UCSD-AML1 (cell line): ENCODE measurements around the gene PSMC5.
"Not testable (repeated sequence)": the region's sequence is repeated elsewhere in the genome, so short reads cannot be mapped to it uniquely, and the experiment has no call there.

ENCODE experiments used
- DNase-seq: peaks from one replicate; lab custom pipeline; 2025; ENCODE audit not compliant: unreplicated experiment; lab: John Stamatoyannopoulos, UW

The PSMC5 gene

GRCh38 chr17:63827002-63827800 is at the start of gene PSMC5, which contains the start of gene FTSJ3:
Gene PSMC5 (plus strand): TSS chr17:63827431. CDS start chr17:63827491, 60 bp downstream.
Gene FTSJ3 (minus strand): TSS chr17:63827663. CDS start chr17:63826902, 761 bp downstream.
- peak; percentile 93 for DNase-seq

GRCh38 chr17:63780507-63780906 is 46.7 kb upstream of the PSMC5 start:
- DNase-seq, result no peak

- no peak for DNase-seq
These were observed 46.3 kb upstream of the PSMC5 start for GRCh38 chr17:63780928-63781327.

- no peak for DNase-seq
These were observed 43.7 kb upstream of the PSMC5 start for GRCh38 chr17:63783522-63783921.

GRCh38 chr17:63785556-63785955 is 41.7 kb upstream of the PSMC5 start:
- DNase-seq, result no peak

GRCh38 chr17:63786117-63786516 is 41.1 kb upstream of the PSMC5 start:
- DNase-seq, result no peak

- no peak for DNase-seq
These were observed 40.1 kb upstream of the PSMC5 start for GRCh38 chr17:63786971-63787711.

GRCh38 chr17:63790057-63790456 is 37.2 kb upstream of the PSMC5 start:
- DNase-seq, result no peak

- DNase-seq, result no peak
These were observed 35.0 kb upstream of the PSMC5 start for GRCh38 chr17:63792055-63792729.

GRCh38 chr17:63796375-63796774 is 30.9 kb upstream of the PSMC5 start:
- DNase-seq, result not testable (repeated sequence)

GRCh38 chr17:63798572-63799106 is 28.6 kb upstream of the PSMC5 start:
- no peak for DNase-seq

GRCh38 chr17:63800783-63801182 is 26.4 kb upstream of the PSMC5 start:
- DNase-seq, result no peak

GRCh38 chr17:63804328-63804727 is 22.9 kb upstream of the PSMC5 start:
- DNase-seq, result no peak

GRCh38 chr17:63805591-63805990 is 21.6 kb upstream of the PSMC5 start:
- DNase-seq, result no peak

- DNase-seq, result no peak
These were observed 17.3 kb upstream of the PSMC5 start for GRCh38 chr17:63809970-63810369.

- DNase-seq, result no peak
These were observed 11.1 kb upstream of the PSMC5 start for GRCh38 chr17:63816123-63816522.

- DNase-seq, result no peak
These were observed 10.6 kb upstream of the PSMC5 start for GRCh38 chr17:63816669-63817068.

- DNase-seq, result no peak
These were observed 9.4 kb upstream of the PSMC5 start for GRCh38 chr17:63817736-63818385.

GRCh38 chr17:63819131-63819530 is 8.1 kb upstream of the PSMC5 start:
- no peak for DNase-seq

- DNase-seq, result no peak
These were observed 7.4 kb upstream of the PSMC5 start for GRCh38 chr17:63819585-63820537.
